ENCODE results near the gene EYS.

- TF ChIP-seq POLR2A (IDR thresholded peaks at IDR 0.05; ENCODE audit: extremely low read depth, insufficient read length): no peak
- TF ChIP-seq CTCF (IDR thresholded peaks at IDR 0.05; ENCODE audit: low read depth, low read length): no peak
- no peak for TF ChIP-seq MAX (IDR thresholded peaks at IDR 0.05; ENCODE audit: low read depth, low read length)
- TF ChIP-seq MYC (IDR thresholded peaks at IDR 0.05; ENCODE audit: low read depth, low read length): no peak
Observed at GRCh38 chr6:64516393-64516792, 1190.6 kb downstream of the EYS start.
